HG02852 (cell line): ENCODE data around the gene AMDHD2.
A peak's percentile ranks its signal among the peaks of the same experiment; 100 is the strongest.
"Not testable (repeated sequence)": the region's sequence is repeated elsewhere in the genome, so short reads cannot be mapped to it uniquely, and the experiment has no call there.

Experiments
- ATAC-seq: cut with Tn5 transposase; IDR thresholded peaks from one replicate; pipeline ENCODE4 v1.9.1; 2021; ENCODE audit warnings: mild to moderate bottlenecking, moderate library complexity; ENCODE audit not compliant: unreplicated experiment

AMDHD2 gene

DNA sequence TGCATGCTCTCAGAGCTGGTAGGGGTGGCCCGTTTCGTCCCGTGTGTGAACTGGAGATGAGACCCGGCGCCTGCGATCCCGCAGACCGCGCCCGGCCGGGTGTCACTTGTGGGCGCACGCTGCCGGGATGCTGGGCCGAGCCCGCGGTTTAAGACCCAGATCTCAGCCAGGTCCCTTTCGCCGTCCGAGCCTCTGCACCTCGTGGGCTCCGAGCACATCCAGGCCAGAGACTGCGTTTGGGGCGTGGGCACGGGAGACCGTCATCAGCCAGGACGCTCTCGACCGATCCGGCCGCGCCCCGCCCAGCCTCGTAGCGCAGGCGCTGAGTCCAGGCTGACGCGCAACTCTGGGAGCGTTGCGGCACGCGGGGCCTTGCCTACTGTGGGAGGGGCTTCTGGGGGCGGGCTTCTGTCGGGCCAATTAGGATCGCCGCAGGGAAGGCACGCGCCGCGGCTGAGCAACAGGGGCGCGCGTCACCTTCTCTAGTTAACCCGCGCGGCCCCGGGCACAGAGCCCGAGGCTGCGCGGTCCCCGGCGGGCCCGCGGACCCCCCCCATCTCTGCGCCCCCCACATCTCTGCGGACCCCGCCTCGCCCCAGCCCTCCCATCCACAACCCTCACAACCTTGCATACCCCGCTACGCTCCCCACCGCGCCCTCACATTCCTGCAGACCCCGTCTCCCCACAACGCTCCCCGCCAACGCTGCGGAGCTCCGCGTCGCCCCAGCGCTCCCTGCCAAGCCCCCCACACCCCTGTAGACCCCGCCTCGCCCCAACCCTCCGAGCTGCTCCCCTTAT is 11.7 kb downstream of the AMDHD2 start:
- ATAC-seq = peak; percentile 87

DNA sequence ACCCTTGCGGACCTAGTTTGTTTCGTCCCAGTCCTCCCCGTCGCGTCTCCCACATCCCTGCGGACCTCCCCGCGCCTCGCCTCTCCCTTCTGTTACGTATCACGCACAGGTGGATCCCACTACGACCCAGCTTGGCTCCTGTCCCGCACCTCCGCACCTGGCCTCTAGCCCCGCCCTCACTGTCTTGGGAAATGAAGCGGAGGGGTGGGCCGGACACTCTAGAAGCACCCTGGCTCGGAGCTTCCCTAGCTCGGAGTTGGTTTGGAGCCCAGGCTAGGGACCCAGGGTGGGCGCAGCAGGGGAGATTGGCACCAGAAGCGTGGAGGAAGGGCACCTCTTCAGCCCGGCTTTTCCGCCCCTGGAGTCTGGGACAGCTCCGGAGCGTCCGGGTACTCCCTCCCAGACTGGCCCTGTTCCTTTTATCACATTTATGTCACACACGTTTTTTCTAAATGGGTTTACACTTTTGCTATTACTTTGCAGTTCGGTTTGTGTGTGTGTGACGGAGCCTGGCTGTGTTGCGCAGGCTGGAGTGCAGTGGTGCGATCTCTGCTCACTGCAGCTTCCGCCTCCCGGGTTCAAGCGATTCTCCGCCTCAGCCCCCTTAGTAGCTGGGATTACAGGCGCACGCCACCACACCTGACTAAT is 12.4 kb downstream of the AMDHD2 start:
- ATAC-seq = no peak

DNA sequence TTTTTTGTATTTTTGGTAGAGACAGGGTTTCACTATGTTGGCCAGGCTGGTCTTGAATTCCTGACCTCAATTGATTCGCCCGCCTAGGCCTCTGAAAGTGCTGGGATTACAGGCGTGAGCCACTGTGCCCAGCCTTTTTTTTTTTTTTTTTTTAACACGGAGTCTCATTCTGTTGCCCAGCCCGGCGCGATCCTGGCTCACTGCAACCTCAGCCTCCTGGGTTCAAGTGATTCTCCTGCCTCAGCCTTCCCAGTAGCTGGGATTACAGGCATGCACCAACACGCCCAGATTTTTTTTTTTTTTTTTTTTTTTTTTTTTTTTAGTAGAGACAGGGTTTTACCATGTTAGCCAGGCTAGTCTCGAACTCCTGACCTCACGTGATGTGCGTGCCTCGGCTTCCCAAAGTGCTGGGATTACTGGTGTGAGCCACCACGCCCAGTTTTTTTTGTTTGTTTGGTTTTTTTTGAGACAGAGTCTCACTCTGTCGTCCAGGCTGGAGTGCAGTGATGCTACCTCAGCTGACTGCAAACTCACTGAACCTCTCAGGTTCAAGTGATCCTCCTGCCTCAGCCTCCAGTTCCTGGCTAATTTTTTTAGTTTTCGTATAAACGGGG is 13.1 kb downstream of the AMDHD2 start:
- ATAC-seq = not testable (repeated sequence)

DNA sequence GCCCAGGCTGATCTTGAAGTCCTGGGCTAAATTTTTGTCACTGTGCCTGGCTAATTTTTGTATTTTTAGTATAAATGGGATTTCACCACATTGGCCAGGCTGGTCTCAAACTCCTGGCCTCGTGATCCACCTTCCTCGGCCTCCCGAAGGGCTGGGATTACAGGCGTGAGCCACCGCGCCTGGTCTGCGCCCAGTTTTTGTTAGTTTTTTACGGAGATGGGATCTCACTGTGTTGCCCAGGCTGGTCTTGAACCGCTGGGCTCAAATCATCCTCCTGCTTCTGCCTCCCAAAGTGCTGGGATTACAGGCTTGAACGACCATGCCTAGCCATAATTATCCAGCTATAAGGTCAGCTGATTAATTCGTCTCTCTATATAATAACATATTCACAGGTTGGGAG is 13.7 kb downstream of the AMDHD2 start:
- no peak for ATAC-seq

DNA sequence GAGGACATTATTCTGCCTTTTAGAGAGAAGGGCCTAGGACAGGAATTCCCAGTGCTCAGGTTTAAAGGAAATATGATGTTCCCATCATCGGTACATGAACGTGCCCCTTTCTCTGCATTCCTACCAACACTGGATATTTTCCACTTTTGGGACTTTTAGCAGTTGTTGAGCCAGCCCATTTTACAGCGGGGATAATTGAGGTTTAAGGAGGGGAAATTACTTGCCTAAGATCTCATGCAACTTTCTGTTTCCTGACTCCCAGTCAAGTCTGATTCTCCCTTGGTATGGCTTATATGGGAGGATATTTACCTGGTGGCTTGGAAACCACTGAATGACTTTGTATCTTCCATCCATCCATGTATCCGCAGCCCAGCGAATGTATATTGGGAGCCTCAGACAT is 14.2 kb downstream of the AMDHD2 start:
- ATAC-seq = not testable (repeated sequence)

DNA sequence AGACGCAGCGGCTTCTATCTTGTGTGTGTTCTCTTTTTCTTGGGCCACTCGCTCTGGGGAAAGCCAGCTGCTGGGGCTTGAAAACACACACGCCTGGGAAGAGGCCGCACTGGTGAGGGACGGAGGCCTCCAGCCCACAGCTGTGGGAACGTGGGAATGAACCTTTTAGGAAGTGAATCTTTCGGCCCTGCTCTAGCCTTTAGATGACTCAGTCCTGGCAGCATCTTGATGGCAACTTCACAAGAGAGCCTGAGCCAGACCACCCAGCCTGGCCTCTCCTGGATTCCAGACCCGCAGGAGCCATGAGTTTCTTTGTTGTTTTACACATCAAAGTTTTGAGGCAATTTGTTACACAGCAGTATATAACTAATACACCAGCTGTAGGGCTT is 15.4 kb downstream of the AMDHD2 start:
- ATAC-seq = no peak

DNA sequence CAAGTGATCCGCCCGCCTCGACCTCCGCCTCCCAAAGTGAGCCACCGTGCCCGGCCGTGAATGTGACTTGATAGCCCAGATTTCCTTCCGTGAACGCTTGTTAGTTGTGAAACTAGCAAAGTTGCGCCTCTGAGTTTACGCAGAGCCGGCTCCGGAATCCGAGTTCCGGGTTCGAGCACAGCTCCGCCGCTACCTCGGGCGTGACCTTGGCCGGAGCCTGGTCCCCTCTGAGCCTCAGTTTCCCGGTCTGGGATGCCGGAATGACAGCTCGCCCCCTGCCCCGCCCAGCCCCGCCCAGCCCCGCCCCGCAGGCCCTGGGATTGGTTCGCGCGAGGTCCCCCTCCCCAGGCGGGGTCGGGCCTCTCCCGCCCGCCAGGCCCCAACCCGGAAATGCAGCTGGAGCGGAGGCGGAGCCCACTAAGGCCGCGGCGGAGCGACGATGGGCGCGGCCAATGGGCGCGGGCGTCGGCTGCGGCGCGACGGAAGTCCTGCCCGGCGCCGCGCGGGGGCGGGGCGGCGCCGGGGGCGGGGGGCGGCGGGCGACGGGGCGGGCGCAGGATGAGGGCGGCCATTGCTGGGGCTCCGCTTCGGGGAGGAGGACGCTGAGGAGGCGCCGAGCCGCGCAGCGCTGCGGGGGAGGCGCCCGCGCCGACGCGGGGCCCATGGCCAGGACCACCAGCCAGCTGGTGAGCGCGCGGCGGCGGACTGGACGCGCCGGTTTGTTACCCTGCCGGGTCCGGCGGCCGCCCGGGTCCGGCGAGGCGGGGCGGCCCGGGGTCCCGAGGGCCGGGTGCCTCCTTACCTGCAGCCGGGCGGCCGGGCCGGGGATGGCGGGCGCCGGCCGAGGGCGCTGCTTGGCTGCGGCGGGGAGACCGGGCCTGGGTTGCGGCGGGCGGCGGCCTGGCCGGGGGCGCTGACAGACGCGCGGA is 17.5 kb downstream of the AMDHD2 start, which contains the start of gene PDPK1:
TSS of gene PDPK1 (plus strand) at position 571 of the 929 bp plus-strand sequence. CDS start at position 663, 92 bp downstream.
- peak; percentile 84 for ATAC-seq

DNA sequence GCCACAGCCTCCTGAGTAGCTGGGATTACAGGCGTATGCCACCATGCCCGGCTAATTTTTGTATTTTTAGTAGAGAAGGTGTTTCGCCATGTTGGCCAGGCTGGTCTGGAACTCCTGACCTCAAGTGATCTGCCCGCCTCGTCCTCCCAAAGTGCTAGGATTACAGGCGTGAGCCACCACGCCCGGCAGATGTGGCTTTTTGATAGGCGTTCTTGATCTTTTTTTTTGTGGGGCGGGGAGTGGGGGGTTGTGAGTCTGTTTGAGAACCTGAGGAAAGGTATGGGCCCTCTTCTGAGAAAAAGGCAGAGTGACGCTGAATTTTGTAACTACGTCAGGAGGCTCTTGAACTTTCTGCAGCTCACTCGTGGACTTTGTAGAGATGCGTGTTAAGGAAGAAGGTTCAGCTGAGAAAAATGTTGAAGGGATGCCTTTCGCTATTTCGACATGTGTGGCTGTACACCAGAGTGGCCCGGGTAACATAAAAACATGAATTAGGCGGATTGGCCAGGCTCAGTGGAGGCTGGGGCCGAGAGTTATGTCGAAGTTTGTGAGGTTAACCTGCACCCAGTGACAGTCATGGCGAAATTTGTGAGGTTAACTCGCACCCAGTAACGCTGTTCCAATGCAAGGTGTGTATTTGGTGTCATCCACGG is 19.1 kb downstream of the AMDHD2 start:
- ATAC-seq = not testable (repeated sequence)

DNA sequence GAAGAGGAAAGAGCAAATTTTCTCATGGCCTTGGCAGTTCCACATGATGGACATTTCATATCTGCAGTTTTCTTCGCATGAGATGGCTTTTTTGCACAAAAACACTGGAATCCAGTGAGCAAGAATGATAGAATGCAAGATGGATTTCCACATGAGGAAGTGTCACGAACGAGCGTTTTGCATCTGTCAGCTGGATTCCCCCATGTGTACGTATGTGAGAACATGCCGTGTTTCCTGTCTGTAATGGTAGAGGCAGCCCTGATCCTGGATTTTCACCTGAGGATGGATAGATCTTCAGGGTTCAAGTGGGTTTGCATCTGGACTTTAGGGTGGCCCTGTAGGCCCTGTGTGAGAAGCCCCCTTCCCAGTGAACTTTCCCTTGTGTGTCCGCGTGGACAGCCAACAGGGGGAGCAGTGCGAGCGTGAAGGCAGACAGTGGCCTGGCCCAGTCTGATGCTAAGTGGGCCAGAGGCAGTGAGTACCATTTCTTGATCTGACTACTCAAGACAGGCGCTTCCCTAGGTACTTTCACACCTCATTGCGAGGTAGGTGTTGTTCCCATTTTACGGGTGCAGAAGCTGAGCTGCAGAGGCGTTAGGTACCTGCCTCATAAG is 19.8 kb downstream of the AMDHD2 start:
- not testable (repeated sequence) for ATAC-seq

DNA sequence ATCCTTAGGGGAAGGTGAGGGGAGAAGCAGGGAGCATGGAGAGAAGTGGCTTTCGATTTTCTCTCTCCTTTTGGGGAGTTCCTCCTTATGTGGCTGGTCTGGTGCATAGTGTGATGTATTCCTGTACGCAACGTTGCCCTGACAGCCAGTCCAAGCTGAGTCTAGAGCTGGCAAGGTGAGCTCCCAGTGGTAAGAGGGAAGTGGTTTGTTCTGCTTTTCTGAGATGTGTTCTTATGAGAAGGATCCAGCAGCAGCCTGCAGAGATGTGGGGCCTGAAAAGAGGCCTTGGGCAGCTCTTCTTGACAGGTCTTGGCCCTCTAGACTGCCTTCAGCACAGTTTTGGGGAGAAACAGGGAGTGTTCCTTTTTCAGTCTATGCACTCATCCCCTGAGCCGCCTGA is 20.7 kb downstream of the AMDHD2 start:
- ATAC-seq = not testable (repeated sequence)

DNA sequence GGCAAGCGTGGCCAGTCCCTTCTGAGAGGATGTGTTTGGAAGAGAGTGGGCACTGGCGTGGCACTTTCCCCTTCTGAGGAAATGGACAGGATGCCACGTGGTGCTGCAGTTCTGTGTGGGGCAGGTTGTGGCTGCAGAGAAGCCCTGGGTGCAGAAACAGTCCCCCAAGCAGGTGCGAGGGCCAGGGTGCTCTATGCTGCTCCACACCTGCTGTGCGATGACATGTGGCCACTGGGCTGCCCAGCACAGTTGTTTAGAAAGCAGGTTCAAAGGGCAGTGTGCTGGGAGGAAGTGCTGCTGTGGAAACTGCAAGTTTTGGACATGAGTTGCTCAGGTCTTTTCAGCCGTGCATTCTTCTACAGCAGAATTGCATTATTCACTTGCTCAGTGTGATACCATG is 21.2 kb downstream of the AMDHD2 start:
- ATAC-seq = not testable (repeated sequence)

DNA sequence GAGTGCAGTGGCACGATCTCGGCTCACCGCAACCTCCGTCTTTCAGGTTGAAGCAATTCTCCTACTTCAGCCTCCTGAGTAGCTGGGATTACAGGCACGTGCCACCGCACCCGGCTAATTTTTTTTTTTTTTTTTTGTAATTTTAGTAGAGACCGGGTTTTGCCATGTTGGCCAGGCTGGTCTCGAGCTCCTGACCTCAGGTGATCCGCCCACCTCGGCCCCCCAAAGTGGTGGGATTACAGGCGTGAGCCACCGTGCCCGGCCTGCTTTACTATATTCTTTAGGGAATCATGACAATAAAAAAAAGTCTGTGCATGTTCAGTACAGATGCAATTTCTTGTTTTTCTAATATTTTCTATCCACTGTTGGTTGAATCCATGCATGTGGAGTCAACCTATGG is 23.6 kb downstream of the AMDHD2 start:
- not testable (repeated sequence) for ATAC-seq

DNA sequence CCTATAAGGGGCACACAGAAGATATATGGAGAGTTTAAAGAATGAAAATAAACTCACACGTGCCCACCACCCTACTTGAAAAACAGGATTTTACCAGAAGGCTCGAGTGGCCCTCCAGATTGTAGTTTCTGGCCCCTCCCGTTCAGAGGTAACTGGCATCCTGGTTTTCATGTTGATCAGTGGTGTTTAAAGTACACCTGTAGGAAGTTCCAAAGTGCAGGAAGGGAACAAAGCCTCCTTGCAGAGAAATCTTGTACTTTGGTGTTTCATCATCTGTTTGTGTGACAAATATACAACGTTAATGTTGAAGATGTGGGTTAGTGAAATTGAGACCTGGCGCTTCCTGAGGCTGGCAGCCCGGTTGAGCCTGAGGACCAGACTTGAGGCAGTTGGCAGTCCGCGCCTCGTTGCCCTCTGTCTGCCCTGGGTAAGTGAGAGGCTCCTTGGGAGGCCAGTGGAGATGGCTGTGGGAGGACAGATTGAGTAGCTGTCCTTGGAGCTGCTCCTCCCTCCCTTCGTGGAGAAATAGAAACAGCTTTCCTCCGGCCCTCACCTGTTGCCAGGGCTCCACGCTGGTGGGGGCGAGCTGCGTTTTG is 30.2 kb downstream of the AMDHD2 start:
- not testable (repeated sequence) for ATAC-seq

DNA sequence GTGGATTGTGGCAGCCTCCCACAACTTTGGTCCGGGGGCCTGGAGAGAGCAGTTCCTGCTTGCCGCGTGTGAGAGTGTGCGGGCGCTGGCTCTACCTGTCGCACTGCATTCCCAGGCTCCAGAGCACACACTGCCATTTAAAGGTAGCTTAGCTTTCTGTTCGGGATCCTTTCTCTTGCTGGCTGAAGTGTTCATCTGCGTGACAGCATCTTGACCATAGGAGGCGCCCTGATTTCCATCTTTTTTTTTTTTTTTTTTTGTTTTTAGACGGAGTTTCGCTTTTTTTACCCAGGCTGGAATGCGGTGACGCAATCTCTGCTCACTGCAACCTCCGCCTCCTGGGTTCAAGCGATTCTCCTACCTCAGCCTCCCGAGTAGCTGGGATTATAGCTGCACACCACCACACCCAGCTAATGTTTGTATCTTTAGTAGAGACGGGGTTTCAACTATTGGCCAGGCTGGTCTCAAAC is 31.3 kb downstream of the AMDHD2 start:
- not testable (repeated sequence) for ATAC-seq

DNA sequence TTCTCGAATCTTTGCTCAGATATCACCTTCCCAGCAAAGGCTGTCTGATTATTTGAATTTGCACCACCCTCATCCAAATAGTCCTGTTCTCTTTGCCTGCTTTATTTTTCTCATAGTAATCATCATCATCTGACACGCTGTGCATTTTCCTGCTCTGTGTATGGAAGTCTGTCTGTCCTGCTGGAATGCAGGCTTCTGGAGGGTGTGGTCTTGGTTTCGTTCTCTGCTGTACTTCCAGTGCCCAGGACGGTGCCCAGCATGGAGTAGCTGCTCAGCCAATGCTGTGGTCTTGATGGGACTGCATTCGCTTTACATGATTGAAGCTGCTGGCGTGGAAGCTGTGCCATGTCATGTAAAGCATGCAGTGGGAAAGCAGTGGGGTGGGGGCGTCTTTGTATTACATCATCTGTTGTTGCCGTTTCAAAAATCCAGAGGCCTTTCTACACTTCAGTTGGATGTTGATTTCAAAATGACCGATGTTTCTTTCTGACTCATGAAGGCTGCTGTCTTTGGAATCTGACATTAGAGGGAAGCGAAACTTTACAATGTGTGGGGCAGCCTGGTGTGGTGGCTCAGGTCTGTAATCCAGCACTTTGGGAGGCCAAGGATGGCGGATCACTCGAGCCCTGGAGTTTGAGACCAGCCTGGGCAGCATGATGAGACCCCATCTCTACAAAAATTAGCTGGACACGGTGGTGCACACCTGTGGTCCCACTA is 34.7 kb downstream of the AMDHD2 start:
- not testable (repeated sequence) for ATAC-seq

DNA sequence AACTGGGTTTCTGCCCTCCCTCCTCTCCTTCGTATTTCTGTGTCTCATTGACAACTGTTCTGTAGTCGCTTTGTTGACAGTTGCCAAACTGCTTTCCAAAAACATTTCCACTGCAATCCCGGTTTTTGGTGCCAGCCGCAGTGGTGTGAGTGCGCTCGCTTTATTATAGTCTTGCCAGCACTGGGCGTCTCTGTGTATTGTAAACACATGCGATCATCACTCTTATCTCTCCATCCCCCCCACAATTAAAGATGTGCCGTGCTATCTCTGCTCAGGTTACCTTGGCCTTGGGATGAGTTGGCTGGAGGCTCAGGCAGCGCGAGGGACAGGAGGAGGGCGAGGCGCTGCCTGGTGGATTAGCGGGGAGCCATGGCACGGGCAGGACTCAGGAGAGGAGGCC is 37.0 kb downstream of the AMDHD2 start:
- not testable (repeated sequence) for ATAC-seq

DNA sequence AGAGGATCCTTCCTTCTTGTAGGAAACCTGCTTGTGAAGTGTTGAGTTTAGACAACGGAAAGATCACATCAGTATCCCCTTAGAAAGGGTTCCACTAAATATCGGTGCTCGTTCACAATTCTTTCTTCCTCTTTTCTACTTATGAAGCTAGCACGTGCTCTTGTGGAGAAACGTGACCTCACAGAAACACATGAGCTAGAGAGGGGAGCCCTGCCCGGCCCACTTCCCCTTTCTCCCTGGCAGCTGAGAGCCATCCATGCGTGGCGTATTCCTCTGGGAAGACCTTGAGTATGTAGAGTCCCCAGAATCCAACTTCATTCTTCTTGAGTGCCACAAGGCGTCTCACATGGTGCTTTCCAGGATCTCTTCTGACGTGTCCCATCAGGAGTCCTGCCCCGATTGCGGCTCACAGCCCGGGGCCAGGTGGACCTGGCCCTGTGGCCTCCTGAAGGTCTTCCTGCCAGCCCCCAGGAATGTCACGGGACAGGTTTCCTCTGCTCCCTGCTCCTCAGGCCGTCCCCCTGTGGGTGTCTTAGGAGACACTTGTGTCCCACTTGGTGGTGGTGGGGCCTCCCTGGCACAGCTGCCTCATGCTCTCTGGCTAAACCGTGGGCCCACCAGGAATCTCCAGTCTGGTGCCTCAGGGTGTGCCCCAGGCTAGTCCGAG is 40.1 kb downstream of the AMDHD2 start:
- not testable (repeated sequence) for ATAC-seq

DNA sequence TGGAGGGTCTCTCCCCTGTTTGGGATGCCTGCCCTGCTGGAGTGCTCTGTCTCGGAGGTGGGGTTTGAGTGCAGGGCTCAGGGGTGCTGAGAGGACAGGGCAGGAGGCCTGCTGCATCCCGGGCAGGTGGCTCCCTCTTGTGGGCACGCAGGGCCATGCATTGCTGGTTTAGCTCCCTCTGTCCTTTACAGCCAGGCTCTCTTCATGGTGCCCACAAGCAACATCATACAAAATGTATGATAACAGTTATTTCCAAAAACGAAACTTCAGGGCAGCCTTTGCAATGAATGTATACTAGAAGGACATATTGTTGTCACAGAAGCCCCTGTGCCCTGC is 40.6 kb downstream of the AMDHD2 start:
- ATAC-seq = not testable (repeated sequence)
